LNCaP clone FGC (cell line): ENCODE results near the gene C1QL2.

ENCODE experiments used
- DNase-seq: peaks from one replicate; pipeline ENCODE4 v3.0.0-alpha.2; 2011; ENCODE audit warnings: low read depth
- H3K4me3 ChIP-seq: 2 replicates; pipeline ENCODE4 v1.5.1; 2011; ENCODE audit warnings: mild to moderate bottlenecking, low read depth, low read length, control low read depth
- CTCF ChIP-seq: IDR thresholded peaks from 2 replicates; pipeline ENCODE4 v1.5.1; 2012; ENCODE audit warnings: mild to moderate bottlenecking; ENCODE audit not compliant: control insufficient read depth, insufficient read depth; ENCODE audit errors: extremely low read depth

The C1QL2 gene

GRCh38 chr2:119201815-119202214, 43.3 kb upstream of the C1QL2 start:
- DNase-seq: no peak
- H3K4me3 ChIP-seq: no peak overlapping the region
- no peak for TF ChIP-seq CTCF

DNA sequence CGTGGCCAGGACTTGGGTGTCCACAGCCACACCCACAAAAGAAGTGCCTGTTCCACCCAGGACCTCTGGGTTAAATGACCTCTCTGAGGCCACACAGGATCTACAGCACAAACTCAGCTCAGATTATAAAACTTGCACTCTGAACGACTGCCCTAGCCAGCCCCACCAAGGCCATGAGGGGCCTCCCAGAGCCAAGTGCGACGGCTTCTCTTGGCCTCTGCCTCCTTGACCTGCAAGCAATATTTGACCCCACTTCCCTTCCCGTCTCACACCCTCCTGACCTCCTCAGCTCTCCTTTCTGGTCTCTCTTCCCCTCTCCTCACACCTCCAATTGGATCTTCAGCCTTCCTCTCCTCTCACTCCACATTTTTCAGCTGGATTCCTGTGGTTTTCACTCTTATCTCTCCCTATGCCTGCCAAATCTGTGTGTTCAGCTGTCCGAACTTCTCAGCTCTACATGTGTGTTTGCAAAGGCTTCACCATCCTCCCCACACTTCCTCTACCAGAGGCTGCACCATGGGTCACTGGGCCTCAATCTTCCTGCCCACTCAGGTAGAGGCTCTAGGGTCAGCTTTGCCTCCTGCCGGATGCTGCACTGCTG, 39.8 kb upstream of the C1QL2 start:
- DNase-seq: no peak
- H3K4me3 ChIP-seq: no peak overlapping the region
- no peak for TF ChIP-seq CTCF

- DNase-seq: no peak
- no peak overlapping the region for H3K4me3 ChIP-seq
Measured at GRCh38 chr2:119197529-119198239, 39.1 kb upstream of the C1QL2 start.

GRCh38 chr2:119197126-119197405, 38.5 kb upstream of the C1QL2 start:
- no peak for DNase-seq
- TF ChIP-seq CTCF: no peak
- H3K4me3 ChIP-seq: no peak overlapping the region

More at GRCh38 chr2:119197529-119198239, 39.1 kb upstream of the C1QL2 start:
- TF ChIP-seq CTCF: no peak

DNA sequence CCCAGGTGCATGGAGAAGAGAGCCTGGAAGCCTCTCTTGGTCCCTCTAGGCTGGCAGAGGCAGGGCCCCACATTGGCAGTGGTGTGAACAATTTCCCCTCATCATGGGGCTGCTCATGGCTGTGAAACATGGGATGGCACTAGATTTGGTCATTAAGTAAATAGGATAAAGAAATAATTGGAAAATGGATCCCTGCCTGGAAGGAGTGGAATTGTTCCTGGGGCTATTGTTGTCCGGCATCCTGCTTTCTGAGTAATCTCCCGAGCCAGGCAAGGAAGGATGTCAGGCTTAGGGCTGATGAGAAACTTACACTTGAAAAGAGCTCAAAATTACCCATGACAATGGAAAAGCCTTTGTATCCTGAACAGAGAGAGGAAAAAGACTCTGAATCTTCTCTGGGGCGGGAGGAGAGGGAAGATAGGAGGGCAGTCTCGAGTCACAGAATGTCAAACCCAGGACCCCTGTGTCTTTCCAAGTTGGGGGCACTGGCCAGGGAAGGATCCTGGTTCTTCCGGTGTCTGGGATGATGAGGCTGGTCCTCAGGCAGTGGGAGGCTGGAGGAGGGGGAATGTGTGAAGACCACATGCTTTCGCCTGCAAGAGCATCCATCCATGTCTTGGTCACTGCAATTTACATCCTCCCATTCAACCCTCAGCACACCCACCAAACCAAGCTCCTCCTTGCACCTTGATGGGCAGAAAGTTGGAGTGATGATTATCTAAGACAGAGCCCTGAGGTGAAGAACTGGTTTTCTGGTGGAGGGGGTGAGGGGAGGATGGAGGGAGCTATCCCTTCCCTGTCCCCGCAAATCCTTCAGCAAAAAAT, 38.0 kb upstream of the C1QL2 start:
- TF ChIP-seq CTCF: no peak
- no peak overlapping the region for H3K4me3 ChIP-seq
- DNase-seq: no peak

DNA sequence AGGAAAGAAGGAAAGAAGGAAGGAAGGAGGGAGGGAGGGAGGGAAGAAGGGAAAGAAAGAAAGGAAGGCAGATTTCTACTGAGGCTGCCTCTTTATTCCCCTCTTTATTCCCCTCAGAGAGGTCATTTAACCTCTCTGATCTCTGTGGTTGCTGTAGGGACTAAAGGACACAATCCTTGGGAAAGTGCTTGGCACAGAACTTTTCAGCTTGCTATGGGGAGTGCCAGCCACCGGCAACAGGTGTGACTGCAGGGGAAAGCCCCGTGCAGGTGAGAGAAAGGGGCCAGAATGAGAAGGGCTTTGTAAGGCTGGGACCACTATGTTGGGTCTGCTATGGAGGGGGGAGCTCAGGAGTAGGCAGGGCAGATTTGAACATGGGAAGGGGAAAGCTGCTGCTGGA, 37.3 kb upstream of the C1QL2 start:
- no peak overlapping the region for H3K4me3 ChIP-seq
- no peak for DNase-seq
- no peak for TF ChIP-seq CTCF
